Spleen (tissue), 11 donors: Measurements from ENCODE around the gene SEPSECS. TPM values are rescaled to one million over a fixed set of nuclear protein-coding genes. Genes with fewer than 3 reads are reported as not detected.

Experiments used
- DNase-seq: peaks from one replicate; pipeline ENCODE4 v3.0.0-alpha.2; 2020
- H3K27ac ChIP-seq, 8 donors: fragments of 200-600 bp; sonication (generic) in 7 of 8; 1 replicate in 4 of 8; 2 replicates in 4 of 8; pipeline versions ENCODE4 v1.5.0 to v1.8.0; 2016 to 2021; ENCODE audit warnings: inconsistent platforms in 4 of 8, mild to moderate bottlenecking in 4 of 8, moderate library complexity in 1 of 8
- H3K27me3 ChIP-seq, 7 donors: fragments of 200-600 bp; sonication (generic) in 6 of 7; replicated peaks in 1 of 7; 1 replicate in 4 of 7; 2 replicates in 3 of 7; pipeline versions ENCODE4 v1.5.0 to v1.8.0; 2016 to 2021; ENCODE audit warnings: inconsistent platforms in 3 of 7, mild to moderate bottlenecking in 1 of 7
- H3K36me3 ChIP-seq, 6 donors: fragments of 200-600 bp; sonication (generic) in 5 of 6; 1 replicate in 4 of 6; 2 replicates in 2 of 6; pipeline versions ENCODE4 v1.5.0 to v1.8.0; 2016 to 2021; ENCODE audit warnings: inconsistent platforms in 2 of 6
- H3K4me1 ChIP-seq, 6 donors: fragments of 200-600 bp; sonication (generic) in 5 of 6; 1 replicate in 3 of 6; 2 replicates in 3 of 6; pipeline versions ENCODE4 v1.5.0 to v1.8.0; 2016 to 2021; ENCODE audit warnings: inconsistent platforms in 3 of 6
- H3K4me3 ChIP-seq, 8 donors: fragments of 200-600 bp; sonication (generic) in 7 of 8; 1 replicate in 4 of 8; 2 replicates in 4 of 8; pipeline versions ENCODE4 v1.5.0 to v1.8.0; 2016 to 2021; ENCODE audit warnings: inconsistent platforms in 4 of 8, mild to moderate bottlenecking in 4 of 8, moderate library complexity in 2 of 8
- H3K9me3 ChIP-seq, 8 donors: fragments of 200-600 bp; sonication (generic) in 7 of 8; 1 replicate in 4 of 8; 2 replicates in 4 of 8; pipeline versions ENCODE4 v1.5.0 to v1.8.0; 2016 to 2021; ENCODE audit warnings: inconsistent platforms in 4 of 8
- CTCF ChIP-seq, 11 experiments: fragments of 200-600 bp in 7 of 11; fragments of 450-650 bp in 4 of 11; sonication (generic) in 4 of 11; IDR thresholded peaks in 8 of 11; conservative IDR thresholded peaks in 3 of 11; 1 replicate in 7 of 11; 2 replicates in 4 of 11; pipeline versions ENCODE4 v1.4.0 to v1.8.0; 2016 to 2021; ENCODE audit warnings: antibody characterized with exemption in 11 of 11, inconsistent platforms in 4 of 11, mild to moderate bottlenecking in 1 of 11
- POLR2A ChIP-seq, 3 donors: fragments of 450-650 bp; IDR thresholded peaks; one replicate each; pipeline ENCODE4 v1.5.1; 2017; ENCODE audit warnings: antibody characterized with exemption in 3 of 3, mild to moderate bottlenecking in 1 of 3
- POLR2AphosphoS5 ChIP-seq, 3 donors: sonication (generic); formaldehyde crosslinking; IDR thresholded peaks; one replicate each; pipeline ENCODE4 v1.5.1; 2017; ENCODE audit warnings: antibody characterized with exemption in 3 of 3
- WGBS, 5 donors: extraction: QIAGEN DNeasy Blood & Tissue Kit in 3 of 5; methylation state at CpG; one replicate each; pipeline versions ENCODE4 v1.1.5 to v1.1.7; 2013 to 2018; 5-methylcytosine and 5-hydroxymethylcytosine counted together
- intact Hi-C: fragments of 100-400 bp; cut with DNase I; formaldehyde crosslinking; loops from one replicate; pipeline ENCODE4 v1.15.0; 2023; ENCODE audit warnings: low total_unique reads
- polyA plus RNA-seq, 3 donors: library from polyadenylated mRNA; stranded (reverse); fragments of 200-250 nt; gene quantifications; one replicate each; pipeline ENCODE4 v1.2.1, GENCODE V29; 2013
- total RNA-seq, 7 donors: library from RNA; depleted of rRNA in 3 of 7; stranded (reverse); fragments of >200 nt in 3 of 7; fragmentation: NEBNext Ultra II Directional in 4 of 7; extraction: Animal tissue kit (Norgen Biotek cat#: 25700) in 4 of 7; gene quantifications; one replicate each; pipeline versions ENCODE4 v1.1.0 to v1.2.1, GENCODE V29; 2016 to 2021
- donor health status: healthy with polysubstance abuse.
- donor health status: DM: no; HTN: no; CAD: no; lungs with moderate emphysema.
- donor health status: DM: no; HTN: no; CAD: no.
- donor health status: Bipolar disorder and iron deficiency.
- donor health status: healthy.
- donor health status: DM: no; HTN: no; CAD: no.
- donor health status: DM: yes; HTN: yes; CAD: no.

Gene SEPSECS
- total and polyA plus RNA-seq, 10 donors, result 4.8 to 15.2 (median 11.3) TPM

GRCh38 chr4:25198713-25199112 lies 38.5 kb upstream of the SEPSECS start:
- no peak for DNase-seq
- 92 to 100% (median 95%) methylated on average over 2 of the region's 2 CpGs for WGBS, 5 donors
- Histone ChIP-seq H3K4me1 (no peaks in the 10 kb centered on the region), H3K9me3 (peaks cover 0 to 12% (median 0%) of the 10 kb centered on the region in 8 donors), H3K36me3 (peaks cover 0 to 21% (median 2%) of the 10 kb centered on the region in 6 donors), H3K27ac (no peak overlapping the region), H3K4me3 (no peak overlapping the region), H3K27me3 (no peaks in the 10 kb centered on the region)
- no peak for TF ChIP-seq CTCF (IDR thresholded peaks at IDR 0.05 in 8 of 11, conservative IDR thresholded peaks at IDR 0.05 in 3 of 11)
- TF ChIP-seq POLR2AphosphoS5 (IDR thresholded peaks at IDR 0.05), result no peak
- TF ChIP-seq POLR2A (IDR thresholded peaks at IDR 0.05), result no peak
- intact Hi-C loops, result no loop called here

- no peak for DNase-seq
- Histone ChIP-seq H3K9me3 (no peaks in the 10 kb centered on the region), H3K4me1 (no peaks in the 10 kb centered on the region), H3K27ac (no peak overlapping the region), H3K27me3 (no peaks in the 10 kb centered on the region), H3K4me3 (no peak overlapping the region), H3K36me3 (peaks cover 0 to 6% (median 0%) of the 10 kb centered on the region in 6 donors)
- WGBS, 5 donors, result 65 to 82% (median 75%) methylated on average over 2 of the region's 2 CpGs
- intact Hi-C loops, result no loop called here
- no peak for TF ChIP-seq CTCF (IDR thresholded peaks at IDR 0.05 in 8 of 11, conservative IDR thresholded peaks at IDR 0.05 in 3 of 11)
- no peak for TF ChIP-seq POLR2A (IDR thresholded peaks at IDR 0.05)
- no peak for TF ChIP-seq POLR2AphosphoS5 (IDR thresholded peaks at IDR 0.05)
These were observed 30.2 kb upstream of the SEPSECS start for GRCh38 chr4:25190407-25190806.

- no peaks in the 10 kb centered on the region for H3K4me1 ChIP-seq
These were observed 23.8 kb upstream of the SEPSECS start for GRCh38 chr4:25184056-25184455.

GRCh38 chr4:25182937-25183336 lies 22.7 kb upstream of the SEPSECS start:
- intact Hi-C loops, result no loop called here

More at GRCh38 chr4:25184056-25184455, 23.8 kb upstream of the SEPSECS start:
- no peak overlapping the region for H3K27ac ChIP-seq
- intact Hi-C loops, result no loop called here
- H3K9me3 ChIP-seq, result no peaks in the 10 kb centered on the region
- no peak for TF ChIP-seq POLR2A (IDR thresholded peaks at IDR 0.05)
- no peak for TF ChIP-seq CTCF (IDR thresholded peaks at IDR 0.05 in 8 of 11, conservative IDR thresholded peaks at IDR 0.05 in 3 of 11)
- TF ChIP-seq POLR2AphosphoS5 (IDR thresholded peaks at IDR 0.05), result no peak
- H3K36me3 ChIP-seq, result peaks cover 0 to under 1% (median 0%) of the 10 kb centered on the region in 6 donors
- 81 to 89% (median 83%) methylated on average over 4 of the region's 4 CpGs for WGBS, 5 donors
- H3K4me3 ChIP-seq, result no peak overlapping the region
- H3K27me3 ChIP-seq, result no peaks in the 10 kb centered on the region
- DNase-seq, result no peak

More at GRCh38 chr4:25182937-25183336, 22.7 kb upstream of the SEPSECS start:
- WGBS, 5 donors, result 84 to 98% (median 93%) methylated on average over 5 of the region's 5 CpGs
- peaks cover 0 to 3% (median 0%) of the 10 kb centered on the region in 6 donors for H3K4me1 ChIP-seq
- H3K4me3 ChIP-seq, result no peak overlapping the region
- H3K36me3 ChIP-seq, result no peaks in the 10 kb centered on the region
- DNase-seq, result no peak
- TF ChIP-seq CTCF (IDR thresholded peaks at IDR 0.05 in 8 of 11, conservative IDR thresholded peaks at IDR 0.05 in 3 of 11) (no peak), POLR2A (IDR thresholded peaks at IDR 0.05) (no peak), POLR2AphosphoS5 (IDR thresholded peaks at IDR 0.05) (no peak)
- no peak overlapping the region for H3K27ac ChIP-seq
- H3K9me3 ChIP-seq, result no peaks in the 10 kb centered on the region
- H3K27me3 ChIP-seq, result no peaks in the 10 kb centered on the region
